ENCODE results near the gene NEDD1. TPM values are rescaled to one million over a fixed set of nuclear protein-coding genes. Genes with fewer than 3 reads are reported as not detected.

The NEDD1 gene
- total RNA-seq, 6 donors from 2014 or later = 9.1 to 21.4 (median 12.7) TPM

DNA sequence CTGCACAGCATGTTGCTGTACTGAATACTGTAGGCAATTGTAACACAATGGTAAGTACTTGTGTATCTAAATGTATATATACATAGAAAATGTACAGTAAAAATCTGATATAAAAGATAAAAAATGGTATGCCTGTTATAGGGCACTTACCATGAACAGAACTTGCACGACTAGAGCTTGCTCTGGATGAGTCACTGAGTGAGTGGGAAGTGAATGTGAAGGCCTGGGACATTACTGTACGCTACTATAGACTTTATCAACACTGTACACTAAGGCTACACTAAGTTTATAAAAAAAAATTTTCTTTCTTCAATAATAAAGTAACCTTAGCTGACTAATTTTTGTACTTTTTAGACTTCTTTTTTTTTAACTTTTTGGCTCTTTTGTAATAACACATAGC, 24.2 kb upstream of the NEDD1 start:
- Histone ChIP-seq H3K4me3 (no peak overlapping the region), H3K4me1 (no peaks in the 10 kb centered on the region), H3K36me3 (no peaks in the 10 kb centered on the region), H3K27ac (no peak overlapping the region), H3K27me3 (no peaks in the 10 kb centered on the region), H3K9me3 (no peaks in the 10 kb centered on the region)
- WGBS, 2 donors = 66 to 69% methylated on average over 2 of the region's 2 CpGs
- ATAC-seq (ENCODE audit: low FRiP score in 2 of 2) = no peak
- DNase-seq = no peak
- TF ChIP-seq EP300 (IDR thresholded peaks at IDR 0.05) (no peak), POLR2AphosphoS5 (IDR thresholded peaks at IDR 0.05) (no peak), POLR2A (IDR thresholded peaks at IDR 0.05) (no peak)
- TF ChIP-seq, protein P1, sequence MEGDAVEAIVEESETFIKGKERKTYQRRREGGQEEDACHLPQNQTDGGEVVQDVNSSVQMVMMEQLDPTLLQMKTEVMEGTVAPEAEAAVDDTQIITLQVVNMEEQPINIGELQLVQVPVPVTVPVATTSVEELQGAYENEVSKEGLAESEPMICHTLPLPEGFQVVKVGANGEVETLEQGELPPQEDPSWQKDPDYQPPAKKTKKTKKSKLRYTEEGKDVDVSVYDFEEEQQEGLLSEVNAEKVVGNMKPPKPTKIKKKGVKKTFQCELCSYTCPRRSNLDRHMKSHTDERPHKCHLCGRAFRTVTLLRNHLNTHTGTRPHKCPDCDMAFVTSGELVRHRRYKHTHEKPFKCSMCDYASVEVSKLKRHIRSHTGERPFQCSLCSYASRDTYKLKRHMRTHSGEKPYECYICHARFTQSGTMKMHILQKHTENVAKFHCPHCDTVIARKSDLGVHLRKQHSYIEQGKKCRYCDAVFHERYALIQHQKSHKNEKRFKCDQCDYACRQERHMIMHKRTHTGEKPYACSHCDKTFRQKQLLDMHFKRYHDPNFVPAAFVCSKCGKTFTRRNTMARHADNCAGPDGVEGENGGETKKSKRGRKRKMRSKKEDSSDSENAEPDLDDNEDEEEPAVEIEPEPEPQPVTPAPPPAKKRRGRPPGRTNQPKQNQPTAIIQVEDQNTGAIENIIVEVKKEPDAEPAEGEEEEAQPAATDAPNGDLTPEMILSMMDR (IDR thresholded peaks at IDR 0.05) = no peak

DNA sequence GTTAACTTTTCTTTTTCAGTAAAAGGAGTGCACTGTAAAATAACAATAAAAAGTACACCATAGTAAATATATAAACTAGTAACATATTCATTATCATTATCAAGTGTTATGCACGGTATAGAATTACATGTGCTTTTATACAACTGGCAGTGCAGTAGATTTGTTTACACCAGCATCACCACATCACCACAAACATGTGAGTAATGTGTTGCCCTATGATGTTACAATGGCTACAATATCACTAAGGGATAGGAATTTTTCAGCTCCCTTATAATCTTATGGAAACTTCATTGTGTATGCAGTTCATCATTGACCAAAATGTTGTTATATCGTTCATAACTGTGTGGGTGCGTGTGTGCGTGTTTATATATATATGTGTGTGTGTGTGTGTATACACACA, 23.5 kb upstream of the NEDD1 start:
- H3K27me3 ChIP-seq = no peaks in the 10 kb centered on the region
- no peak overlapping the region for H3K27ac ChIP-seq
- DNase-seq = no peak
- no peaks in the 10 kb centered on the region for H3K9me3 ChIP-seq
- no peak for ATAC-seq (ENCODE audit: low FRiP score in 2 of 2)
- H3K4me3 ChIP-seq = no peak overlapping the region
- H3K36me3 ChIP-seq = no peaks in the 10 kb centered on the region
- H3K4me1 ChIP-seq = no peaks in the 10 kb centered on the region
- 92 to 93% methylated on average over 4 of the region's 4 CpGs for WGBS, 2 donors
- TF ChIP-seq, protein P1 (IDR thresholded peaks at IDR 0.05) = no peak
- TF ChIP-seq POLR2A (IDR thresholded peaks at IDR 0.05) (no peak), EP300 (IDR thresholded peaks at IDR 0.05) (no peak), POLR2AphosphoS5 (IDR thresholded peaks at IDR 0.05) (no peak)

DNA sequence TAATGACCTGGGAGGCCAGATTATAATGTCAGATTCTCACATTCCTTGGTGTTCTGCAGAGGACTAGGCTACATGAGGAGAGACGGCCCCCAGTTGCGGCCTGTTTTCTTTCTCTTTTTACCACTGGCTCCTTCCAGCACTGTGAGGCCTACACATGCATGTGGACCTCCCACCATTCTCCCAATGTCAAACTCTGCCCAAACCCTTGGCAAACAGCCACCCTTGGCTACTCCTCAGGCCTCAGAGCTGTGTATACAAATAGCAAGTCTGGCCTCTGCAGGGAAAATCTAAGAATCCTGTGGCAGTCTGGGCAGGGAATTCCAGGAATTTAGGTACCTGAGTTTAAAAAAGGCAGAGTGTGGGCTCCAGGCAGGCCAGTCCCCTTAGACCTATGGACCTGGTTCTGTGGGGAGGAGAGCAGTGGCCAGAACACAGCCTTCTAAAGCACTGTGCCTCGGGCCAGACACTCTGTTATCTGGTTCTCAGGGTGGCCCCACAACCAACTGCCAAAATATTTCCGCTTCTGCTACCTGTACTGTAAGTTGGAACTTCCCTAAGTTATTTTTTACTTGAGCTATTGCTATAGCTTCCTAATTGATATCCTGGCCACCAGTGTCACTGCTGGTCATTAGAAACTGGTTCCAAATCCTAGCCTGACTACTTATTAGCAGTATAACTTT, 19.9 kb upstream of the NEDD1 start:
- DNase-seq (no peak), ATAC-seq (ENCODE audit: low FRiP score in 2 of 2) (no peak)
- Histone ChIP-seq H3K9me3 (no peaks in the 10 kb centered on the region), H3K4me1 (no peaks in the 10 kb centered on the region), H3K36me3 (no peaks in the 10 kb centered on the region), H3K4me3 (no peak overlapping the region), H3K27ac (no peak overlapping the region), H3K27me3 (no peaks in the 10 kb centered on the region)
- WGBS, 2 donors = 59 to 72% methylated on average over 4 of the region's 4 CpGs
- TF ChIP-seq POLR2AphosphoS5 (IDR thresholded peaks at IDR 0.05) = no peak
- no peak for TF ChIP-seq POLR2A (IDR thresholded peaks at IDR 0.05)
- TF ChIP-seq, protein P1 (IDR thresholded peaks at IDR 0.05) = no peak
- no peak for TF ChIP-seq EP300 (IDR thresholded peaks at IDR 0.05)

DNA sequence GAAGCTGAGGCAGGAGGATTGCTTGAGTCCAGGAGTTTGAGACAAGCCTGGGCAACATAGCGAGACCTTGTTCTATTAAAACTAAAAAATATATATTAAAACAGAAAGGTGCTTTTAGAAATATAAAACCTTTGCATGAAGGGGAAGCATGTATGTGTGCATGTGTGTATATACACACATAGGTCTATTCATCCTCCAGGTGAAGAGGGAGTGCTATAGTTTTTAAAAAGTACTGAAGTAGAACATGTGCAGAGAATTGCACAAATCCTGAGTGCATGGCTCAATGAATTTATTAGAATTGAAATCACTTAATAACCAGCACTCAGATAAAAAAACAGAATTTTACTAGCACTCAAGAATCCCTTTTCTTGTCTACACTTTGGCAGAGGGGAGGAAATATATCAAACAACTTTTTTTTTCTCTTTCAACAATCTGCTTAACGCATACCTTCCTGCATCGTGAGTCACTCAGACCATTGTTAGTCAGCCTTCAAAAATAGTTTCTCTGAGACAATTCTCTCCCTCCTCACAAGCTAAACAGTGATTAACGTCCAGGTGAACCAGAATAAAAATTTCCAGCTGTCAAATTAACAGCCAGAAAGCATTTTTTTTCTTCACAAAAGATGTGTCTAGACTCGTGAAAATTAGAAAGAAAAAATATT, 17.7 kb upstream of the NEDD1 start:
- Histone ChIP-seq H3K27me3 (no peaks in the 10 kb centered on the region), H3K9me3 (no peaks in the 10 kb centered on the region), H3K36me3 (no peaks in the 10 kb centered on the region), H3K4me3 (no peak overlapping the region), H3K4me1 (no peaks in the 10 kb centered on the region), H3K27ac (no peak overlapping the region)
- no peak for DNase-seq
- 37 to 44% methylated on average over 5 of the region's 5 CpGs for WGBS, 2 donors
- no peak for ATAC-seq (ENCODE audit: low FRiP score in 2 of 2)
- TF ChIP-seq POLR2A (IDR thresholded peaks at IDR 0.05) (no peak), EP300 (IDR thresholded peaks at IDR 0.05) (no peak), POLR2AphosphoS5 (IDR thresholded peaks at IDR 0.05) (no peak)
- TF ChIP-seq, protein P1 (IDR thresholded peaks at IDR 0.05) = no peak
